Panc1 (cell line): ENCODE measurements around the gene TERT.

ENCODE experiments used
- POLR2AphosphoS5 ChIP-seq: IDR thresholded peaks from 2 replicates; pipeline ENCODE4 v1.6.1; 2012; ENCODE audit warnings: mild to moderate bottlenecking, low read depth, low read length, moderate library complexity
- SIN3A ChIP-seq: IDR thresholded peaks from 2 replicates; pipeline ENCODE4 v1.6.1; 2012; ENCODE audit warnings: low read depth, mild to moderate bottlenecking, low read length, moderate library complexity, borderline replicate concordance; ENCODE audit not compliant: insufficient read depth
- TCF7L2 ChIP-seq: IDR thresholded peaks from 2 replicates; pipeline ENCODE4 v1.6.1; 2011; ENCODE audit warnings: mild to moderate bottlenecking, low read depth, low read length, inconsistent platforms
- TF ChIP-seq, protein P1 (sequence below): fragments of 450-650 bp; IDR thresholded peaks from 2 replicates; pipeline ENCODE4 v1.5.1; 2017; ENCODE audit warnings: mild to moderate bottlenecking
- TF ChIP-seq, protein P2 (sequence below), 2 experiments: IDR thresholded peaks; 2 replicates each; pipeline ENCODE4 v1.6.1; 2011 to 2012; ENCODE audit warnings: low read depth in 2 of 2, control low read depth in 1 of 2, low read length in 1 of 2, mild to moderate bottlenecking in 1 of 2, moderate library complexity in 1 of 2; ENCODE audit not compliant: insufficient read depth in 1 of 2

DNA sequence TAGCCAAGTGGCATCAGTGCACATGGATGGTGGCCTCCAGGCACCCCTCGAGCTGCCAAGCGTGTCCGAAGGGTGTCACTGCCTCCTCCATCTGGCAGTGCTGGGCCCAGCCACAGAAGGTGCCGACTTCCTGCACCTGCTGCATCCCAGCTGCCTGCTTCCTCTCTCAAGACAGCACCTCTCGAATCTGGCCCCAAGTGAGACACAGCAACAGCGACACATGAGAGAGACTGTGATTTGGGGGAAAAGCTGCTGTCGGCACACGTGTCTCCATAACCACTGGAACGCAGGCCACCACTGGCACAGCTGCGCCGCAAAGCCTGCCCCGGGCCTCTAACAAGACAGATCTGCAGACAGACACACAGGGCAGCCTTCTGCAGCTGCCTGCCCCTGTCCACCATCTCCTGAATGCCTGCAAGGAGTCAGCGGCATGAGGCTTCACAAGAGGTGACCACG, 41.3 kb upstream of the TERT start:
- TF ChIP-seq POLR2AphosphoS5, result no peak
- TF ChIP-seq, protein P1, sequence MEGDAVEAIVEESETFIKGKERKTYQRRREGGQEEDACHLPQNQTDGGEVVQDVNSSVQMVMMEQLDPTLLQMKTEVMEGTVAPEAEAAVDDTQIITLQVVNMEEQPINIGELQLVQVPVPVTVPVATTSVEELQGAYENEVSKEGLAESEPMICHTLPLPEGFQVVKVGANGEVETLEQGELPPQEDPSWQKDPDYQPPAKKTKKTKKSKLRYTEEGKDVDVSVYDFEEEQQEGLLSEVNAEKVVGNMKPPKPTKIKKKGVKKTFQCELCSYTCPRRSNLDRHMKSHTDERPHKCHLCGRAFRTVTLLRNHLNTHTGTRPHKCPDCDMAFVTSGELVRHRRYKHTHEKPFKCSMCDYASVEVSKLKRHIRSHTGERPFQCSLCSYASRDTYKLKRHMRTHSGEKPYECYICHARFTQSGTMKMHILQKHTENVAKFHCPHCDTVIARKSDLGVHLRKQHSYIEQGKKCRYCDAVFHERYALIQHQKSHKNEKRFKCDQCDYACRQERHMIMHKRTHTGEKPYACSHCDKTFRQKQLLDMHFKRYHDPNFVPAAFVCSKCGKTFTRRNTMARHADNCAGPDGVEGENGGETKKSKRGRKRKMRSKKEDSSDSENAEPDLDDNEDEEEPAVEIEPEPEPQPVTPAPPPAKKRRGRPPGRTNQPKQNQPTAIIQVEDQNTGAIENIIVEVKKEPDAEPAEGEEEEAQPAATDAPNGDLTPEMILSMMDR, result no peak
- no peak for TF ChIP-seq SIN3A
- TF ChIP-seq, protein P2, sequence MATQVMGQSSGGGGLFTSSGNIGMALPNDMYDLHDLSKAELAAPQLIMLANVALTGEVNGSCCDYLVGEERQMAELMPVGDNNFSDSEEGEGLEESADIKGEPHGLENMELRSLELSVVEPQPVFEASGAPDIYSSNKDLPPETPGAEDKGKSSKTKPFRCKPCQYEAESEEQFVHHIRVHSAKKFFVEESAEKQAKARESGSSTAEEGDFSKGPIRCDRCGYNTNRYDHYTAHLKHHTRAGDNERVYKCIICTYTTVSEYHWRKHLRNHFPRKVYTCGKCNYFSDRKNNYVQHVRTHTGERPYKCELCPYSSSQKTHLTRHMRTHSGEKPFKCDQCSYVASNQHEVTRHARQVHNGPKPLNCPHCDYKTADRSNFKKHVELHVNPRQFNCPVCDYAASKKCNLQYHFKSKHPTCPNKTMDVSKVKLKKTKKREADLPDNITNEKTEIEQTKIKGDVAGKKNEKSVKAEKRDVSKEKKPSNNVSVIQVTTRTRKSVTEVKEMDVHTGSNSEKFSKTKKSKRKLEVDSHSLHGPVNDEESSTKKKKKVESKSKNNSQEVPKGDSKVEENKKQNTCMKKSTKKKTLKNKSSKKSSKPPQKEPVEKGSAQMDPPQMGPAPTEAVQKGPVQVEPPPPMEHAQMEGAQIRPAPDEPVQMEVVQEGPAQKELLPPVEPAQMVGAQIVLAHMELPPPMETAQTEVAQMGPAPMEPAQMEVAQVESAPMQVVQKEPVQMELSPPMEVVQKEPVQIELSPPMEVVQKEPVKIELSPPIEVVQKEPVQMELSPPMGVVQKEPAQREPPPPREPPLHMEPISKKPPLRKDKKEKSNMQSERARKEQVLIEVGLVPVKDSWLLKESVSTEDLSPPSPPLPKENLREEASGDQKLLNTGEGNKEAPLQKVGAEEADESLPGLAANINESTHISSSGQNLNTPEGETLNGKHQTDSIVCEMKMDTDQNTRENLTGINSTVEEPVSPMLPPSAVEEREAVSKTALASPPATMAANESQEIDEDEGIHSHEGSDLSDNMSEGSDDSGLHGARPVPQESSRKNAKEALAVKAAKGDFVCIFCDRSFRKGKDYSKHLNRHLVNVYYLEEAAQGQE (IDR thresholded peaks at IDR 0.05; ENCODE audit: insufficient read depth in 1 of 2, low read depth in 2 of 2, low read length in 1 of 2), result no peak
- no peak for TF ChIP-seq TCF7L2
